Activated CD4-positive, CD25-positive, alpha-beta regulatory T cell (primary cell): ENCODE measurements around the gene MRPL22.
"Not testable (repeated sequence)": the region's sequence is repeated elsewhere in the genome, so short reads cannot be mapped to it uniquely, and the experiment has no call there.

Experiments used
- DNase-seq, 4 experiments: peaks; one replicate each; lab custom pipeline; 2025; lab: John Stamatoyannopoulos, UW

The MRPL22 gene

GRCh38 chr5:154943527-154943926, 2.7 kb downstream of the MRPL22 start:
- DNase-seq, result no peak

GRCh38 chr5:154944716-154945115, 3.8 kb downstream of the MRPL22 start:
- no peak for DNase-seq

GRCh38 chr5:154945695-154946301, 4.9 kb downstream of the MRPL22 start:
- DNase-seq, result no peak

GRCh38 chr5:154947778-154948177, 6.9 kb downstream of the MRPL22 start:
- no peak for DNase-seq

- DNase-seq, result no peak
Measured at GRCh38 chr5:154948313-154948712, 7.4 kb downstream of the MRPL22 start.

- DNase-seq, result no peak
Measured at GRCh38 chr5:154949781-154950180, 8.9 kb downstream of the MRPL22 start.

- no peak for DNase-seq
Measured at GRCh38 chr5:154956712-154957111, 15.8 kb downstream of the MRPL22 start.

GRCh38 chr5:154962494-154962893, 21.6 kb downstream of the MRPL22 start:
- DNase-seq, result no peak

- no peak for DNase-seq
Measured at GRCh38 chr5:154966081-154966841, 25.4 kb downstream of the MRPL22 start.

- no peak for DNase-seq
Measured at GRCh38 chr5:154966874-154967273, 26.0 kb downstream of the MRPL22 start.

GRCh38 chr5:154967421-154968024, 26.6 kb downstream of the MRPL22 start:
- no peak for DNase-seq

GRCh38 chr5:154968953-154969352, 28.1 kb downstream of the MRPL22 start:
- no peak for DNase-seq

- no peak for DNase-seq
Measured at GRCh38 chr5:154970759-154971158, 29.9 kb downstream of the MRPL22 start.

GRCh38 chr5:154971501-154971900, 30.6 kb downstream of the MRPL22 start:
- no peak for DNase-seq

- DNase-seq, result no peak
Measured at GRCh38 chr5:154972476-154973080, 31.7 kb downstream of the MRPL22 start.

- not testable (repeated sequence) for DNase-seq
Measured at GRCh38 chr5:154976082-154976481, 35.2 kb downstream of the MRPL22 start.

- DNase-seq, result no peak
Measured at GRCh38 chr5:154977409-154977808, 36.5 kb downstream of the MRPL22 start.

GRCh38 chr5:154978294-154978693, 37.4 kb downstream of the MRPL22 start:
- not testable (repeated sequence) for DNase-seq

GRCh38 chr5:154984946-154985516, 44.2 kb downstream of the MRPL22 start:
- DNase-seq, result no peak

- no peak for DNase-seq
Measured at GRCh38 chr5:154986151-154986550, 45.3 kb downstream of the MRPL22 start.

- DNase-seq, result no peak
Measured at GRCh38 chr5:154989626-154990025, 48.8 kb downstream of the MRPL22 start.

GRCh38 chr5:154993461-154993860, 52.6 kb downstream of the MRPL22 start:
- no peak for DNase-seq

- DNase-seq, result no peak
Measured at GRCh38 chr5:154995679-154996078, 54.8 kb downstream of the MRPL22 start.
